IMR-90 (cell line): Measurements from ENCODE around the gene SCYL2. TPM values are rescaled to one million over a fixed set of nuclear protein-coding genes. Genes with fewer than 3 reads are reported as not detected.

Experiments used
- ATAC-seq: fragments of 200-7000 bp; cut with Tn5 transposase; 2 replicates; pipeline ENCODE4 v1.9.1; 2020; ENCODE audit warnings: low read depth, mild to moderate bottlenecking, moderate library complexity
- BruUV-seq: library from RNA; stranded (reverse); fragments of 400-500 nt; replicated peaks from 2 replicates; lab custom pipeline; 2021; lab: Mats Ljungman, UMichigan
- CTCF ChIA-PET: fragments of 300-600 bp; formaldehyde crosslinking; extraction: SDS; loops from one replicate; lab custom pipeline; 2021; ENCODE audit warnings: antibody characterized with exemption; lab: Yijun Ruan, JAX
- POLR2A ChIA-PET: fragments of 300-600 bp; sonication (Branson Sonifier 250); formaldehyde crosslinking; loops from one replicate; lab custom pipeline; 2022; ENCODE audit warnings: antibody characterized with exemption; ENCODE audit not compliant: unreplicated experiment; lab: Charles Lee
- DNase-seq: peaks from one replicate; pipeline ENCODE4 v3.0.0; 2013
- H2AFZ ChIP-seq: replicated peaks from 2 replicates; pipeline ENCODE3; 2013; ENCODE audit warnings: low read length, mild to moderate bottlenecking; ENCODE audit not compliant: poor library complexity
- H2AK5ac ChIP-seq: 2 replicates; pipeline ENCODE4 v1.6.1; 2013; ENCODE audit warnings: low read depth, low read length, inconsistent platforms
- H2AK9ac ChIP-seq: replicated peaks from 2 replicates; pipeline ENCODE3; 2013; ENCODE audit warnings: mild to moderate bottlenecking, low read depth, low read length, moderate library complexity; ENCODE audit not compliant: poor library complexity
- H2BK120ac ChIP-seq: 2 replicates; pipeline ENCODE4 v1.6.1; 2013; ENCODE audit warnings: low read depth, low read length, inconsistent platforms
- H2BK15ac ChIP-seq: 3 replicates; pipeline ENCODE4 v1.6.1; 2013; ENCODE audit warnings: low read depth, low read length, inconsistent platforms
- H2BK20ac ChIP-seq: 2 replicates; pipeline ENCODE4 v1.6.1; 2013; ENCODE audit warnings: low read depth, mild to moderate bottlenecking, inconsistent platforms, low read length, moderate library complexity
- H2BK5ac ChIP-seq: 2 replicates; pipeline ENCODE4 v1.6.1; 2013; ENCODE audit warnings: mild to moderate bottlenecking, low read depth, low read length, inconsistent platforms; ENCODE audit not compliant: poor library complexity, severe bottlenecking
- H3K14ac ChIP-seq: replicated peaks from 2 replicates; pipeline ENCODE4 v1.6.1; 2013; ENCODE audit warnings: low read depth, low read length, inconsistent platforms
- H3K18ac ChIP-seq: 2 replicates; pipeline ENCODE4 v1.6.1; 2013; ENCODE audit warnings: low read depth, low read length, control low read depth
- H3K23ac ChIP-seq: 2 replicates; pipeline ENCODE4 v1.6.1; 2013; ENCODE audit warnings: low read depth, low read length, inconsistent platforms
- H3K27ac ChIP-seq: 2 replicates; pipeline ENCODE4 v1.5.1; 2013; ENCODE audit warnings: mild to moderate bottlenecking, control low read depth, low read length; ENCODE audit not compliant: insufficient read depth
- H3K27me3 ChIP-seq: 2 replicates; pipeline ENCODE4 v1.6.1; 2013; ENCODE audit warnings: low read length; ENCODE audit not compliant: control insufficient read depth, insufficient read depth
- H3K36me3 ChIP-seq: 2 replicates; pipeline ENCODE4 v1.6.1; 2013; ENCODE audit warnings: low read length, mixed read lengths; ENCODE audit not compliant: control insufficient read depth, insufficient read depth
- H3K4ac ChIP-seq: 2 replicates; pipeline ENCODE4 v1.6.1; 2013; ENCODE audit warnings: low read depth, low read length, inconsistent platforms
- H3K4me1 ChIP-seq: 2 replicates; pipeline ENCODE4 v1.6.1; 2013; ENCODE audit warnings: low read length, mixed read lengths; ENCODE audit not compliant: control insufficient read depth, insufficient read depth
- H3K4me2 ChIP-seq: 2 replicates; pipeline ENCODE4 v1.6.1; 2013; ENCODE audit warnings: low read depth, mild to moderate bottlenecking, control low read depth, low read length, moderate library complexity
- H3K4me3 ChIP-seq: 2 replicates; pipeline ENCODE4 v1.5.1; 2013; ENCODE audit warnings: low read depth, mild to moderate bottlenecking, control low read depth, low read length, moderate library complexity; ENCODE audit not compliant: insufficient read depth
- H3K56ac ChIP-seq: 2 replicates; pipeline ENCODE4 v1.6.1; 2013; ENCODE audit warnings: low read length, inconsistent platforms; ENCODE audit not compliant: insufficient read depth; ENCODE audit errors: extremely low read depth
- H3K79me1 ChIP-seq, 2 experiments: 2 replicates each; pipeline ENCODE4 v1.6.1; 2013; ENCODE audit warnings: low read length in 2 of 2, inconsistent platforms in 1 of 2, low read depth in 1 of 2
- H3K9ac ChIP-seq: 2 replicates; pipeline ENCODE4 v1.6.1; 2013; ENCODE audit warnings: low read depth, low read length, control low read depth
- H3K9me1 ChIP-seq: 2 replicates; pipeline ENCODE4 v1.6.1; 2013; ENCODE audit warnings: low read length, inconsistent platforms; ENCODE audit not compliant: insufficient read depth
- H3K9me3 ChIP-seq: 2 replicates; pipeline ENCODE4 v1.6.1; 2013; ENCODE audit warnings: low read length; ENCODE audit not compliant: control insufficient read depth, insufficient read depth
- H4K20me1 ChIP-seq: 2 replicates; pipeline ENCODE4 v1.6.1; 2013; ENCODE audit warnings: low read length, inconsistent platforms; ENCODE audit not compliant: insufficient read depth
- H4K5ac ChIP-seq: 2 replicates; pipeline ENCODE4 v1.6.1; 2013; ENCODE audit warnings: mild to moderate bottlenecking, low read depth, low read length, control low read depth
- H4K8ac ChIP-seq, 2 experiments: 2 replicates each; pipeline ENCODE4 v1.6.1; 2013; ENCODE audit warnings: low read depth in 2 of 2, low read length in 2 of 2, control low read depth in 1 of 2, inconsistent platforms in 1 of 2
- H4K91ac ChIP-seq: 2 replicates; pipeline ENCODE4 v1.6.1; 2013; ENCODE audit warnings: low read depth, low read length, inconsistent platforms; ENCODE audit not compliant: insufficient read depth
- BHLHE40 ChIP-seq: fragments of 150-350 bp; IDR thresholded peaks from 2 replicates; pipeline ENCODE4 v1.6.1; 2016; ENCODE audit warnings: mild to moderate bottlenecking, low read depth, low read length
- CEBPB ChIP-seq: IDR thresholded peaks from 2 replicates; pipeline ENCODE4 v1.6.1; 2012; ENCODE audit warnings: low read depth, low read length, improper control_type of control experiment
- CHD1 ChIP-seq: IDR thresholded peaks from 2 replicates; pipeline ENCODE4 v1.6.1; 2012; ENCODE audit warnings: low read depth, low read length, improper control_type of control experiment
- CTCF ChIP-seq: conservative IDR thresholded peaks from 2 replicates; pipeline ENCODE4 v1.5.1; 2012; ENCODE audit warnings: mild to moderate bottlenecking, low read depth, low read length, improper control_type of control experiment
- ELK1 ChIP-seq: fragments of 150-350 bp; IDR thresholded peaks from 2 replicates; pipeline ENCODE4 v1.6.1; 2016; ENCODE audit warnings: low read depth, mild to moderate bottlenecking, low read length, moderate library complexity, borderline replicate concordance
- FOS ChIP-seq: fragments of 150-350 bp; IDR thresholded peaks from 2 replicates; pipeline ENCODE4 v1.6.1; 2016; ENCODE audit warnings: low read depth, low read length
- MAFK ChIP-seq: IDR thresholded peaks from 2 replicates; pipeline ENCODE4 v1.6.1; 2012; ENCODE audit warnings: low read depth, low read length, improper control_type of control experiment
- MAZ ChIP-seq: IDR thresholded peaks from 2 replicates; pipeline ENCODE4 v1.6.1; 2012; ENCODE audit warnings: low read depth, mild to moderate bottlenecking, low read length, improper control_type of control experiment, moderate library complexity, borderline replicate concordance
- MXI1 ChIP-seq: IDR thresholded peaks from 2 replicates; pipeline ENCODE4 v1.6.1; 2012; ENCODE audit warnings: low read depth, mild to moderate bottlenecking, low read length, moderate library complexity, borderline replicate concordance
- NFE2L2 ChIP-seq: fragments of 150-350 bp; IDR thresholded peaks from 2 replicates; pipeline ENCODE4 v1.6.1; 2016; ENCODE audit warnings: low read depth, mild to moderate bottlenecking, low read length
- POLR2A ChIP-seq: IDR thresholded peaks from 2 replicates; pipeline ENCODE4 v1.6.1; 2012; ENCODE audit warnings: mild to moderate bottlenecking, low read depth, low read length
- RAD21 ChIP-seq: IDR thresholded peaks from 2 replicates; pipeline ENCODE4 v1.6.1; 2012; ENCODE audit warnings: low read length, improper control_type of control experiment
- RCOR1 ChIP-seq: IDR thresholded peaks from 2 replicates; pipeline ENCODE4 v1.6.1; 2012; ENCODE audit warnings: mild to moderate bottlenecking, low read length, improper control_type of control experiment; ENCODE audit not compliant: insufficient replicate concordance
- RFX5 ChIP-seq: IDR thresholded peaks from 2 replicates; pipeline ENCODE4 v1.8.0; 2012; ENCODE audit warnings: low read depth, mild to moderate bottlenecking, low read length, moderate library complexity
- SMC3 ChIP-seq: fragments of 150-350 bp; IDR thresholded peaks from 2 replicates; pipeline ENCODE4 v1.6.1; 2016; ENCODE audit warnings: low read depth, mild to moderate bottlenecking, antibody characterized with exemption, low read length, moderate library complexity
- USF2 ChIP-seq: fragments of 150-350 bp; IDR thresholded peaks from 2 replicates; pipeline ENCODE4 v1.6.1; 2017; ENCODE audit warnings: mild to moderate bottlenecking, antibody characterized with exemption, low read length, low read depth
- WGBS, 2 experiments: methylation state at CpG; one replicate each; pipeline versions ENCODE4 v1.1.5 to v1.1.7; 2013; ENCODE audit warnings: missing lambda C conversion rate in 2 of 2; ENCODE audit not compliant: insufficient read length in 1 of 2; ENCODE audit errors: extremely low coverage in 2 of 2; 5-methylcytosine and 5-hydroxymethylcytosine counted together
- dilution Hi-C: fragments of 300-500 bp; cut with HindIII; formaldehyde crosslinking; loops from one replicate; pipeline ENCODE4 v1.14.3; 2018; ENCODE audit warnings: low sequenced_read_pairs; ENCODE audit not compliant: unreplicated experiment
- in situ Hi-C: fragments of 300-500 bp; cut with MboI; formaldehyde crosslinking; loops from 3 replicates; pipeline ENCODE4 v1.14.3; 2019; ENCODE audit warnings: low sequenced_read_pairs, inconsistent platforms, mixed read lengths
- intact Hi-C: fragments of 100-400 bp; cut with micrococcal nuclease; formaldehyde crosslinking; loops from 2 replicates; pipeline ENCODE4 v1.10.0; 2022
- polyA plus RNA-seq, 3 experiments: library from polyadenylated mRNA; depleted of rRNA; stranded (reverse); fragments of >200 nt; gene quantifications; 2 replicates each; pipeline ENCODE4 v1.2.3, GENCODE V29; 2012; ENCODE audit warnings: low replicate concordance in 1 of 3
- total RNA-seq: library from RNA; depleted of rRNA; stranded (reverse); fragments of >200 nt; gene quantifications from 2 replicates; pipeline ENCODE4 v1.2.3, GENCODE V29; 2012

SCYL2 gene
- total and polyA plus RNA-seq, 2 of the 4 experiments (the other 2 are of a cell fraction): 15.3 to 52.0 TPM

- Histone ChIP-seq H3K4ac (no peak overlapping the region), H3K56ac (no peak overlapping the region), H2AFZ (no peak overlapping the region), H4K8ac (no peak overlapping the region), H3K14ac (no peak overlapping the region), H3K9me3 (no peaks in the 10 kb centered on the region), H2BK15ac (no peak overlapping the region), H3K4me2 (no peak overlapping the region), H4K20me1 (no peaks in the 10 kb centered on the region), H2AK5ac (no peak overlapping the region), H4K91ac (no peak overlapping the region), H3K36me3 (no peaks in the 10 kb centered on the region), H3K79me1 (no peaks in the 10 kb centered on the region), H3K18ac (no peak overlapping the region), H2BK5ac (no peak overlapping the region), H2BK120ac (no peak overlapping the region), H3K27ac (no peak overlapping the region), H3K4me3 (no peak overlapping the region), H2AK9ac (no peak overlapping the region), H3K23ac (no peak overlapping the region), H3K4me1 (no peaks in the 10 kb centered on the region), H3K9me1 (no peaks in the 10 kb centered on the region), H3K27me3 (no peaks in the 10 kb centered on the region), H3K9ac (no peak overlapping the region), H2BK20ac (no peak overlapping the region), H4K5ac (no peak overlapping the region)
- in situ Hi-C loops (no loop called here), dilution Hi-C loops (no loop called here), intact Hi-C loops (no loop called here)
- no TSS peak for BruUV-seq
- no peak for DNase-seq
- TF ChIP-seq NFE2L2 (no peak), USF2 (no peak), MXI1 (no peak), CEBPB (no peak), CHD1 (no peak), RCOR1 (no peak), MAFK (no peak), CTCF (no peak), RAD21 (no peak), SMC3 (no peak), MAZ (no peak), BHLHE40 (no peak), FOS (no peak), RFX5 (no peak), ELK1 (no peak), POLR2A (no peak)
- ChIA-PET POLR2A (no interaction called here), CTCF (interaction anchor here (0.6 kb wide), 1 partner anchor 301 kb away, joined by 3 read pairs; no protein-coding TSS in a partner anchor)
- ATAC-seq: no peak
- WGBS, 2 experiments: no CpG with 5 or more reads among the region's 1 CpG
These were observed 13.5 kb upstream of the SCYL2 start for GRCh38 chr12:100253437-100253836.
